OCI-LY7 (cell line): ENCODE data around the gene CMTM3. TPM values are rescaled to one million over a fixed set of nuclear protein-coding genes. Genes with fewer than 3 reads are reported as not detected.

Experiments
- BruUV-seq: library from RNA; stranded (reverse); fragments of 400-500 nt; replicated peaks from 2 replicates; lab custom pipeline; 2021; lab: Mats Ljungman, UMichigan
- CTCF ChIA-PET: fragments of 300-600 bp; sonication (Branson Sonifier 250); formaldehyde crosslinking; loops from one replicate; lab custom pipeline; 2022; ENCODE audit warnings: antibody characterized with exemption; ENCODE audit not compliant: unreplicated experiment; lab: Charles Lee
- POLR2A ChIA-PET: fragments of 300-600 bp; sonication (Branson Sonifier 250); formaldehyde crosslinking; loops from one replicate; lab custom pipeline; 2022; ENCODE audit warnings: antibody characterized with exemption; lab: Charles Lee
- DNase-seq: peaks from one replicate; pipeline ENCODE4 v3.0.0-alpha.2; 2015; ENCODE audit warnings: low spot score
- H2AFZ ChIP-seq: fragments of 200-600 bp; sonication (generic), shearing (Covaris generic); 2 replicates; pipeline ENCODE4 v1.6.1; 2014; ENCODE audit warnings: mild to moderate bottlenecking, antibody characterized with exemption, low read length, moderate library complexity
- H3K27ac ChIP-seq: fragments of 200-600 bp; sonication (generic); 2 replicates; pipeline ENCODE4 v1.5.1; 2014; ENCODE audit warnings: mixed run types, low read depth, mild to moderate bottlenecking, moderate library complexity, low read length, inconsistent platforms; ENCODE audit not compliant: poor library complexity, severe bottlenecking
- H3K36me3 ChIP-seq: fragments of 200-600 bp; sonication (generic); 2 replicates; pipeline ENCODE4 v1.6.1; 2014; ENCODE audit warnings: mild to moderate bottlenecking, antibody characterized with exemption, low read length, moderate library complexity, mixed read lengths; ENCODE audit not compliant: insufficient read depth
- H3K4me1 ChIP-seq: fragments of 200-600 bp; sonication (generic); 2 replicates; pipeline ENCODE4 v1.5.1; 2014; ENCODE audit warnings: mild to moderate bottlenecking, low read length; ENCODE audit not compliant: insufficient read depth, poor library complexity, severe bottlenecking
- H3K4me2 ChIP-seq: fragments of 200-600 bp; sonication (generic); 2 replicates; pipeline ENCODE4 v1.6.1; 2014; ENCODE audit warnings: mild to moderate bottlenecking, low read length
- H3K4me3 ChIP-seq: fragments of 200-600 bp; sonication (generic); 2 replicates; pipeline ENCODE4 v1.5.1; 2014; ENCODE audit warnings: mild to moderate bottlenecking, low read depth, low read length; ENCODE audit not compliant: poor library complexity, severe bottlenecking
- H3K79me2 ChIP-seq: fragments of 200-600 bp; sonication (generic); 2 replicates; pipeline ENCODE4 v1.6.1; 2016; ENCODE audit warnings: low read depth, mild to moderate bottlenecking, low read length, moderate library complexity, mixed read lengths; ENCODE audit not compliant: insufficient read depth
- H3K9me2 ChIP-seq: fragments of 200-600 bp; sonication (generic); 2 replicates; pipeline ENCODE4 v1.6.1; 2016; ENCODE audit warnings: mild to moderate bottlenecking, low read length, mixed read lengths; ENCODE audit not compliant: insufficient read depth
- H3K9me3 ChIP-seq: fragments of 200-600 bp; sonication (generic); 2 replicates; pipeline ENCODE4 v1.6.1; 2014; ENCODE audit warnings: mild to moderate bottlenecking, mixed run types, low read length, mixed read lengths
- H4K20me1 ChIP-seq: fragments of 200-600 bp; sonication (generic); 2 replicates; pipeline ENCODE4 v1.6.1; 2014; ENCODE audit warnings: mild to moderate bottlenecking, antibody characterized with exemption, low read length, moderate library complexity, mixed read lengths; ENCODE audit not compliant: insufficient read depth
- EZH2phosphoT487 ChIP-seq: fragments of 200-600 bp; sonication (generic); IDR thresholded peaks from 2 replicates; pipeline ENCODE4 v1.6.1; 2018; ENCODE audit warnings: low read depth, borderline replicate concordance, mild to moderate bottlenecking, mixed run types, antibody characterized with exemption, low read length, moderate library complexity, mixed read lengths
- intact Hi-C: fragments of 100-400 bp; cut with micrococcal nuclease; formaldehyde crosslinking; loops from one replicate; pipeline ENCODE4 v1.10.0; 2022; ENCODE audit not compliant: unreplicated experiment
- total RNA-seq, 2 experiments: library from RNA; depleted of rRNA in 1 of 2; stranded (reverse); fragments of >200 nt in 1 of 2; shearing (Covaris generic) in 1 of 2; gene quantifications; 2 replicates each; pipeline ENCODE4 v1.2.3, GENCODE V29; 2014 to 2022
- TF ChIP-seq, protein P1 (sequence below): fragments of 200-600 bp; sonication (generic); conservative IDR thresholded peaks from 2 replicates; pipeline ENCODE4 v1.5.1; 2014; ENCODE audit warnings: mild to moderate bottlenecking, antibody characterized with exemption, low read length, moderate library complexity, mixed read lengths

The CMTM3 gene
- total RNA-seq, 2 experiments from 2014 or later, result 5.0 to 30.4 TPM

DNA sequence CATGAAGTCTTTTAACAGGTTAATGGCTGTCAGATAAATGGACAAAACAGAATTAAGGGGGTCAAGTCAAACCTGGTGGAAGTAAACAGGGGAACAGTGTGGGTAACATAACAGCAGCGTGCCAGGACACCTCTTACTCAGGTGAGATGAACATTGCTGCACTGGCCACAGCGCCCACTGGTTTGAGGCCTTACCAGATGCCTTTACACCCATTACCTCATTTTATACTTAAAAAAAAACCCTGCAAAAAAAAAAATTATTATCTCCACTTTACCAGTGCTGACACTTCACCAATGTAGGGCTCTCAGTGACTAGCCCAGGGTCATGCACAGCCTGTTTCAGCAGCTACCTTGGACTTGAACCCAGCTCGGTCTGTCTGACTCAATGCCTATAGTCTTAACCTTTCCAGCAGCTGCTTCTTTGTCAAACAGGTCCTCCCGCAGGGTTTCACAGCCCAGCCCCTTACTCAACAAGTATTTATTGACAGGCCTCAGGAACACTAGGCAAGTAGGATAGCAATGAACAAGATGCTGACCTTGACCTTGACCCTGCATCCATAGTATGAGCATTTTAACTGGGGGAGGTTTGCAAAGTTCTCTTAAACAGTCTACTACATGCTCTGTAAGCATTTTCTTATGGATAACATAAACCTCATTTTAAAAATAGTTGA lies 30.2 kb downstream of the CMTM3 start:
- Histone ChIP-seq H3K36me3 (no peaks in the 10 kb centered on the region), H3K9me3 (no peaks in the 10 kb centered on the region), H2AFZ (no peak overlapping the region), H3K27ac (no peak overlapping the region), H3K4me2 (no peak overlapping the region), H3K79me2 (no peaks in the 10 kb centered on the region), H3K9me2 (no peaks in the 10 kb centered on the region), H3K4me3 (no peak overlapping the region), H3K4me1 (no peaks in the 10 kb centered on the region), H4K20me1 (no peaks in the 10 kb centered on the region)
- ChIA-PET POLR2A (no interaction called here), CTCF (no interaction called here)
- intact Hi-C loops, result no loop called here
- no peak for DNase-seq
- no peak for TF ChIP-seq EZH2phosphoT487
- TF ChIP-seq, protein P1, sequence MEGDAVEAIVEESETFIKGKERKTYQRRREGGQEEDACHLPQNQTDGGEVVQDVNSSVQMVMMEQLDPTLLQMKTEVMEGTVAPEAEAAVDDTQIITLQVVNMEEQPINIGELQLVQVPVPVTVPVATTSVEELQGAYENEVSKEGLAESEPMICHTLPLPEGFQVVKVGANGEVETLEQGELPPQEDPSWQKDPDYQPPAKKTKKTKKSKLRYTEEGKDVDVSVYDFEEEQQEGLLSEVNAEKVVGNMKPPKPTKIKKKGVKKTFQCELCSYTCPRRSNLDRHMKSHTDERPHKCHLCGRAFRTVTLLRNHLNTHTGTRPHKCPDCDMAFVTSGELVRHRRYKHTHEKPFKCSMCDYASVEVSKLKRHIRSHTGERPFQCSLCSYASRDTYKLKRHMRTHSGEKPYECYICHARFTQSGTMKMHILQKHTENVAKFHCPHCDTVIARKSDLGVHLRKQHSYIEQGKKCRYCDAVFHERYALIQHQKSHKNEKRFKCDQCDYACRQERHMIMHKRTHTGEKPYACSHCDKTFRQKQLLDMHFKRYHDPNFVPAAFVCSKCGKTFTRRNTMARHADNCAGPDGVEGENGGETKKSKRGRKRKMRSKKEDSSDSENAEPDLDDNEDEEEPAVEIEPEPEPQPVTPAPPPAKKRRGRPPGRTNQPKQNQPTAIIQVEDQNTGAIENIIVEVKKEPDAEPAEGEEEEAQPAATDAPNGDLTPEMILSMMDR, result no peak
- BruUV-seq, result no TSS peak

DNA sequence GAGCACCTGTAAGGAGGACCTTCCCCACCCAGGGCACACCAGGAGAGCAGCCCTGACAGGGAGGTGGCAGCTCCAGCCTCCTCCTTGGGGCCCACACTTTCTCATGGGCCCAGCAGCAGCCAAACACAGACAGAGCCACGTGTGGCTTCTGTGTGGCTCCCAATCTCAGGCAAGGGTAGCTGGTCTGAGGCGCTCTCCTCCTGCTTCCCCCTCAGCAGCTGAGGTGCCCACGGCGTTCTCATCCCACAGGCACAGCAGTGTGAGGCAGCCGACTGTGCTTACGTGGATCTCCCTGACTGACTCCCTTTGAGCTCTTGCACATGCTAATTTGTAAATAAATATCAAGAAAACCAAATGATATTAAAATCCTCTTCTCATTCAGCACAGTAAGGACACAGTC lies 30.9 kb downstream of the CMTM3 start:
- H4K20me1 ChIP-seq, result no peaks in the 10 kb centered on the region
- ChIA-PET CTCF (no interaction called here), POLR2A (no interaction called here)
- no peaks in the 10 kb centered on the region for H3K79me2 ChIP-seq
- DNase-seq, result no peak
- intact Hi-C loops, result no loop called here
- no peak overlapping the region for H3K4me2 ChIP-seq
- no peak overlapping the region for H3K27ac ChIP-seq
- no peak overlapping the region for H2AFZ ChIP-seq
- no TSS peak for BruUV-seq
- H3K4me3 ChIP-seq, result no peak overlapping the region
- no peaks in the 10 kb centered on the region for H3K9me2 ChIP-seq
- no peaks in the 10 kb centered on the region for H3K36me3 ChIP-seq
- TF ChIP-seq EZH2phosphoT487, result no peak
- TF ChIP-seq, protein P1, result no peak
- H3K9me3 ChIP-seq, result no peaks in the 10 kb centered on the region
- no peaks in the 10 kb centered on the region for H3K4me1 ChIP-seq

DNA sequence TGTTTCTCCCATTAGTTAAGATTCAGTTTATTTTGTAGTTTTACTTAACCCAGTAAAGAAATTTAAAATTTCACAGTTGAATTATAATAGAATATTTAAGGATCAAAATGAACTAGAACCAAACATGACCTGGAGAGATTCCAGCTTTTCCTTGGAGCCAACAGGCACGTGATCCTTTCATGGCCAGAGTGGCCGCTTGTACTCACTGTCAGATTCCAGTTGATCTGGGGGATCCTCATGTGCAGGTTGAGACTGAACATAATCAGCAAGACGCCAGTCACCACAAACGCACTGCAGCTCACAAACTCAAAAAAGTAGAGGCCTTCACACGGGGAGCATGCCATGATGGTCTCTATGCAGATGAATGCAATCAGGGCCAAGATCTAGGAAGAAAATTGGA lies 31.7 kb downstream of the CMTM3 start:
- ChIA-PET POLR2A (no interaction called here), CTCF (no interaction called here)
- Histone ChIP-seq H3K79me2 (no peaks in the 10 kb centered on the region), H3K36me3 (no peaks in the 10 kb centered on the region), H3K4me2 (no peak overlapping the region), H4K20me1 (no peaks in the 10 kb centered on the region), H3K27ac (no peak overlapping the region), H3K9me3 (no peaks in the 10 kb centered on the region), H2AFZ (no peak overlapping the region), H3K4me1 (no peaks in the 10 kb centered on the region), H3K9me2 (no peaks in the 10 kb centered on the region), H3K4me3 (no peak overlapping the region)
- no TSS peak for BruUV-seq
- DNase-seq, result no peak
- TF ChIP-seq, protein P1, result no peak
- TF ChIP-seq EZH2phosphoT487, result no peak
- intact Hi-C loops, result no loop called here
